ENCODE measurements around the gene FKBP3. TPM values are rescaled to one million over a fixed set of nuclear protein-coding genes. Genes with fewer than 3 reads are reported as not detected.

FKBP3 gene
- total and polyA plus RNA-seq, 2 of the 4 experiments (the other 2 are of a cell fraction): 8.6 to 45.3 TPM

DNA sequence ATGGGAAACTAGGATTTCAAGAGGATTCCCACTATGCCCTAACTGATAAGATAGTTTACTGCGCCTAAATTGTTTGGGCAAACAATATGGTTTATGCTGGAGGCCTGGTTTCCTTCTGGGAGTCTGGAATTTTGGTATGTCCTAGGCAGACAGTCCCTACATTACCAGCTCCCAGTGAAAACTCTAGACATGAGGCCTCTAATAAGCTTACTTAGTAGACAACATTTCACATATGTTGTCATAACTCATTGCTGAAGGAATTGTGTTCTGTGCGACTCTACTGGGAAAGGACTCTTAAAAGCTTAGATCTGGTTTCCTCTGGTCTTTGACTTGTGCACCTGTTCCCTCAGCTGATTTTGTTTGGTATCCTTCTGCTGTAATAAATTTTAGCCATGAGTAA is 68.3 kb downstream of the FKBP3 start:
- no peak overlapping the region for H4K91ac ChIP-seq (ENCODE audit: insufficient read depth, low read depth, low read length)
- dilution Hi-C loops (cut with HindIII; ENCODE audit: low sequenced_read_pairs, unreplicated experiment): no loop called here
- no peaks in the 10 kb centered on the region for H3K9me3 ChIP-seq (ENCODE audit: control insufficient read depth, insufficient read depth, low read length)
- DNase-seq (no peak), ATAC-seq (ENCODE audit: low read depth) (no peak)
- H2BK120ac ChIP-seq (ENCODE audit: low read depth, low read length): no peak overlapping the region
- no peak overlapping the region for H2AK9ac ChIP-seq (replicated peaks; ENCODE audit: low read depth, low read length, poor library complexity)
- H4K8ac ChIP-seq (ENCODE audit: low read depth in 2 of 2, low read length in 2 of 2): no peak overlapping the region
- no peak overlapping the region for H3K4me3 ChIP-seq (ENCODE audit: insufficient read depth, low read depth, low read length)
- H3K14ac ChIP-seq (replicated peaks; ENCODE audit: low read depth, low read length): no peak overlapping the region
- no peak overlapping the region for H3K9ac ChIP-seq (ENCODE audit: low read depth, low read length)
- ChIA-PET POLR2A (ENCODE audit: unreplicated experiment) (no interaction called here), CTCF (interaction anchor here (0.9 kb wide), 1 partner anchor 9 kb away, joined by 4 read pairs; no protein-coding TSS in a partner anchor)
- H3K79me1 ChIP-seq (ENCODE audit: low read depth in 1 of 2, low read length in 2 of 2): peaks cover 0 to 9% of the 10 kb centered on the region in 2 experiments; a peak in 3 of 4 replicates
- no peak overlapping the region for H3K18ac ChIP-seq (ENCODE audit: low read depth, low read length)
- no peaks in the 10 kb centered on the region for H4K20me1 ChIP-seq (ENCODE audit: insufficient read depth, low read length)
- no CpG with 5 or more reads among the region's 2 CpGs for WGBS, 2 experiments (ENCODE audit: extremely low coverage in 2 of 2, insufficient read length in 1 of 2)
- no peak overlapping the region for H2AK5ac ChIP-seq (ENCODE audit: low read depth, low read length)
- H3K4me1 ChIP-seq (ENCODE audit: control insufficient read depth, insufficient read depth, low read length): no peaks in the 10 kb centered on the region
- H3K36me3 ChIP-seq (ENCODE audit: control insufficient read depth, insufficient read depth, low read length): 0 out of 2 replicates have a peak, but pooled peaks cover 1% of the 10 kb centered on the region
- no peaks in the 10 kb centered on the region for H3K27me3 ChIP-seq (ENCODE audit: control insufficient read depth, insufficient read depth, low read length)
- no peak overlapping the region for H2BK5ac ChIP-seq (ENCODE audit: low read depth, low read length, poor library complexity, severe bottlenecking)
- H3K4me2 ChIP-seq (ENCODE audit: low read depth, low read length): no peak overlapping the region
- H3K4ac ChIP-seq (ENCODE audit: low read depth, low read length): no peak overlapping the region
- intact Hi-C loops (cut with micrococcal nuclease): loop anchor here (5.0 kb wide), 1 partner anchor 39 kb away; no protein-coding TSS in a partner anchor
- no peaks in the 10 kb centered on the region for H3K9me1 ChIP-seq (ENCODE audit: insufficient read depth, low read length)
- no peak overlapping the region for H3K23ac ChIP-seq (ENCODE audit: low read depth, low read length)
- H2BK15ac ChIP-seq (ENCODE audit: low read depth, low read length): no peak overlapping the region
- H2BK20ac ChIP-seq (ENCODE audit: low read depth, low read length): no peak overlapping the region
- H2AFZ ChIP-seq (replicated peaks; ENCODE audit: low read length, poor library complexity): no peak overlapping the region
- no peak overlapping the region for H3K27ac ChIP-seq (ENCODE audit: insufficient read depth, low read length)
- H3K56ac ChIP-seq (ENCODE audit: extremely low read depth, insufficient read depth, low read length): no peak overlapping the region
- no peak for TF ChIP-seq FOS (IDR thresholded peaks at IDR 0.05; ENCODE audit: low read depth, low read length)
- no peak for TF ChIP-seq RCOR1 (IDR thresholded peaks at IDR 0.05; ENCODE audit: insufficient replicate concordance, low read length)
- no peak for TF ChIP-seq SMC3 (IDR thresholded peaks at IDR 0.05; ENCODE audit: low read depth, low read length)
- no peak for TF ChIP-seq RAD21 (IDR thresholded peaks at IDR 0.05; ENCODE audit: low read length)
- no peak for TF ChIP-seq CHD1 (IDR thresholded peaks at IDR 0.05; ENCODE audit: low read depth, low read length)
- TF ChIP-seq RFX5 (IDR thresholded peaks at IDR 0.05; ENCODE audit: low read depth, low read length): no peak
- TF ChIP-seq BHLHE40 (IDR thresholded peaks at IDR 0.05; ENCODE audit: low read depth, low read length): no peak
- TF ChIP-seq MAZ (IDR thresholded peaks at IDR 0.05; ENCODE audit: borderline replicate concordance, low read depth, low read length): no peak
- TF ChIP-seq POLR2A (IDR thresholded peaks at IDR 0.05; ENCODE audit: low read depth, low read length): no peak
- TF ChIP-seq, protein P1, sequence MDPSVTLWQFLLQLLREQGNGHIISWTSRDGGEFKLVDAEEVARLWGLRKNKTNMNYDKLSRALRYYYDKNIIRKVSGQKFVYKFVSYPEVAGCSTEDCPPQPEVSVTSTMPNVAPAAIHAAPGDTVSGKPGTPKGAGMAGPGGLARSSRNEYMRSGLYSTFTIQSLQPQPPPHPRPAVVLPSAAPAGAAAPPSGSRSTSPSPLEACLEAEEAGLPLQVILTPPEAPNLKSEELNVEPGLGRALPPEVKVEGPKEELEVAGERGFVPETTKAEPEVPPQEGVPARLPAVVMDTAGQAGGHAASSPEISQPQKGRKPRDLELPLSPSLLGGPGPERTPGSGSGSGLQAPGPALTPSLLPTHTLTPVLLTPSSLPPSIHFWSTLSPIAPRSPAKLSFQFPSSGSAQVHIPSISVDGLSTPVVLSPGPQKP (IDR thresholded peaks at IDR 0.05; ENCODE audit: borderline replicate concordance, low read depth, low read length): no peak
- TF ChIP-seq CEBPB (IDR thresholded peaks at IDR 0.05; ENCODE audit: low read depth, low read length): no peak
- in situ Hi-C loops (cut with MboI; ENCODE audit: low sequenced_read_pairs): no loop called here
- H4K5ac ChIP-seq (ENCODE audit: low read depth, low read length): no peak overlapping the region
- BruUV-seq (replicated peaks): no TSS peak
